HCT116 (cell line): Measurements from ENCODE around the gene TEX48. TPM values are rescaled to one million over a fixed set of nuclear protein-coding genes. Genes with fewer than 3 reads are reported as not detected.

Experiments used
- ATAC-seq: fragments of 200-7000 bp; cut with Tn5 transposase; 2 replicates; pipeline ENCODE4 v1.9.1; 2020; ENCODE audit warnings: mild to moderate bottlenecking, moderate library complexity
- BruUV-seq: library from RNA; stranded (reverse); fragments of 400-500 nt; replicated peaks from 2 replicates; lab custom pipeline; 2021; lab: Mats Ljungman, UMichigan
- CTCF ChIA-PET: fragments of 300-600 bp; sonication (Branson Sonifier 250); formaldehyde crosslinking; loops from one replicate; lab custom pipeline; 2021; ENCODE audit warnings: antibody characterized with exemption; lab: Charles Lee
- POLR2A ChIA-PET: fragments of 300-600, 350-600 bp; sonication (Branson Sonifier 250); formaldehyde crosslinking; loops from one replicate; lab custom pipeline; 2021; ENCODE audit warnings: antibody characterized with exemption; lab: Charles Lee
- RAD21 ChIA-PET, 2 experiments: fragments of 300-600 bp; sonication (Branson Sonifier 250); formaldehyde crosslinking; loops; one replicate each; lab custom pipeline; 2023; ENCODE audit warnings: low total read pairs in 2 of 2; ENCODE audit not compliant: uncharacterized antibody in 2 of 2, unreplicated experiment in 2 of 2, low non-redundant PET in 1 of 2; lab: Charles Lee
- DNase-seq: peaks from one replicate; pipeline ENCODE4 v3.0.0-alpha.2; 2010; ENCODE audit warnings: low read depth, low spot score
- H2AFZ ChIP-seq: fragments of 200-600 bp; shearing (Covaris generic), sonication (generic); 2 replicates; pipeline ENCODE4 v1.6.1; 2017; ENCODE audit warnings: low read depth, mixed run types, mixed read lengths, antibody characterized with exemption, low read length; ENCODE audit not compliant: poor library complexity, severe bottlenecking
- H3K27ac ChIP-seq: 2 replicates; pipeline ENCODE4 v1.5.1; 2012; ENCODE audit warnings: low read depth, low read length
- H3K27me3 ChIP-seq: fragments of 200-600 bp; sonication (generic); 2 replicates; pipeline ENCODE4 v1.6.1; 2016; ENCODE audit warnings: mixed run types, low read length, mixed read lengths; ENCODE audit not compliant: insufficient read depth
- H3K36me3 ChIP-seq, 2 experiments: fragments of 200-500 bp in 1 of 2; fragments of 200-600 bp in 1 of 2; sonication (Bioruptor generic) in 1 of 2; sonication (generic) in 1 of 2; 2 replicates each; pipeline versions ENCODE4 v1.5.1 to v1.6.1; 2014 to 2016; ENCODE audit warnings: low read length in 2 of 2, inconsistent platforms in 1 of 2, mixed read lengths in 1 of 2, mixed run types in 1 of 2; ENCODE audit not compliant: insufficient read depth in 2 of 2, control insufficient read depth in 1 of 2
- H3K4me1 ChIP-seq, 2 experiments: fragments of 200-600 bp in 1 of 2; sonication (generic) in 1 of 2; 2 replicates each; pipeline versions ENCODE4 v1.5.1 to v1.6.1; 2012 to 2017; ENCODE audit warnings: low read length in 2 of 2, inconsistent platforms in 1 of 2, mild to moderate bottlenecking in 1 of 2, mixed read lengths in 1 of 2, mixed run types in 1 of 2, moderate library complexity in 1 of 2; ENCODE audit not compliant: insufficient read depth in 2 of 2, control insufficient read depth in 1 of 2
- H3K4me2 ChIP-seq: fragments of 200-600 bp; sonication (generic); 2 replicates; pipeline ENCODE4 v1.6.1; 2017; ENCODE audit warnings: mixed run types, low read length, mixed read lengths
- H3K4me3 ChIP-seq, 2 experiments: fragments of 200-600 bp in 1 of 2; sonication (generic) in 1 of 2; replicated peaks in 1 of 2; 2 replicates each; pipeline ENCODE4 v1.5.1; 2011 to 2016; ENCODE audit warnings: low read length in 2 of 2, control low read depth in 1 of 2, low read depth in 1 of 2, mild to moderate bottlenecking in 1 of 2, mixed read lengths in 1 of 2, mixed run types in 1 of 2
- H3K79me2 ChIP-seq: fragments of 200-600 bp; sonication (generic); 2 replicates; pipeline ENCODE4 v1.6.1; 2017; ENCODE audit warnings: mild to moderate bottlenecking, mixed run types, low read length, moderate library complexity, mixed read lengths; ENCODE audit not compliant: insufficient read depth
- H3K9ac ChIP-seq: fragments of 200-600 bp; sonication (generic); 2 replicates; pipeline ENCODE4 v1.6.1; 2016; ENCODE audit warnings: low read length, mixed read lengths
- H3K9me2 ChIP-seq: fragments of 200-600 bp; sonication (generic), shearing (Covaris generic); 2 replicates; pipeline ENCODE4 v1.6.1; 2017; ENCODE audit warnings: mixed run types, mild to moderate bottlenecking, moderate library complexity; ENCODE audit not compliant: insufficient read depth
- H3K9me3 ChIP-seq, 2 experiments: fragments of 200-500 bp in 1 of 2; fragments of 200-600 bp in 1 of 2; sonication (Bioruptor generic) in 1 of 2; sonication (generic) in 1 of 2; 2 replicates each; pipeline ENCODE4 v1.6.1; 2014 to 2017; ENCODE audit warnings: low read length in 2 of 2, mixed read lengths in 2 of 2, inconsistent platforms in 1 of 2, low read depth in 1 of 2, mild to moderate bottlenecking in 1 of 2, mixed run types in 1 of 2, moderate library complexity in 1 of 2; ENCODE audit not compliant: control insufficient read depth in 1 of 2, insufficient read depth in 1 of 2
- H4K20me1 ChIP-seq: fragments of 200-600 bp; sonication (generic), shearing (Covaris generic); 2 replicates; pipeline ENCODE4 v1.6.1; 2017; ENCODE audit warnings: mixed run types, mild to moderate bottlenecking, moderate library complexity; ENCODE audit not compliant: insufficient read depth
- CBX3 ChIP-seq: IDR thresholded peaks from 2 replicates; pipeline ENCODE4 v1.6.1; 2012; ENCODE audit warnings: low read depth
- CEBPB ChIP-seq: IDR thresholded peaks from 2 replicates; pipeline ENCODE4 v1.6.1; 2012; ENCODE audit warnings: low read depth
- EGR1 ChIP-seq: IDR thresholded peaks from 2 replicates; pipeline ENCODE4 v1.6.1; 2012; ENCODE audit warnings: low read depth
- ELF1 ChIP-seq: IDR thresholded peaks from 2 replicates; pipeline ENCODE4 v1.6.1; 2012; ENCODE audit warnings: low read depth, borderline replicate concordance
- EZH2 ChIP-seq: fragments of 200-600 bp; sonication (generic); IDR thresholded peaks from 2 replicates; pipeline ENCODE4 v1.6.1; 2017; ENCODE audit warnings: antibody characterized with exemption, mixed run types
- EZH2phosphoT487 ChIP-seq: fragments of 200-600 bp; IDR thresholded peaks from 2 replicates; pipeline ENCODE4 v1.6.1; 2018; ENCODE audit warnings: antibody characterized with exemption, borderline replicate concordance
- FOSL1 ChIP-seq: IDR thresholded peaks from 2 replicates; pipeline ENCODE4 v1.6.1; 2012; ENCODE audit warnings: low read depth
- JUND ChIP-seq: IDR thresholded peaks from 2 replicates; pipeline ENCODE4 v1.6.1; 2012
- POLR2A ChIP-seq: IDR thresholded peaks from 2 replicates; pipeline ENCODE4 v1.7.0; 2011; ENCODE audit warnings: borderline replicate concordance; ENCODE audit not compliant: insufficient read depth, insufficient read length; ENCODE audit errors: extremely low read depth
- POLR2AphosphoS5 ChIP-seq: IDR thresholded peaks from 2 replicates; pipeline ENCODE4 v1.6.1; 2011; ENCODE audit warnings: mild to moderate bottlenecking, low read depth, low read length, moderate library complexity
- SIN3A ChIP-seq: IDR thresholded peaks from 2 replicates; pipeline ENCODE4 v1.6.1; 2012; ENCODE audit warnings: low read depth
- SP1 ChIP-seq: IDR thresholded peaks from 2 replicates; pipeline ENCODE4 v1.6.1; 2012; ENCODE audit warnings: low read depth
- SRF ChIP-seq: IDR thresholded peaks from 2 replicates; pipeline ENCODE4 v1.6.1; 2012; ENCODE audit warnings: low read depth
- TCF7L2 ChIP-seq: IDR thresholded peaks from 2 replicates; pipeline ENCODE4 v1.7.0; 2011; ENCODE audit warnings: borderline replicate concordance, inconsistent platforms; ENCODE audit not compliant: insufficient read depth, insufficient read length; ENCODE audit errors: extremely low read depth
- YY1 ChIP-seq: IDR thresholded peaks from 2 replicates; pipeline ENCODE4 v1.6.1; 2011; ENCODE audit warnings: low read length, low read depth, moderate library complexity, mild to moderate bottlenecking; ENCODE audit not compliant: insufficient replicate concordance; ENCODE audit errors: extremely low read depth
- ZBTB33 ChIP-seq: IDR thresholded peaks from 2 replicates; pipeline ENCODE4 v1.6.1; 2011; ENCODE audit warnings: mild to moderate bottlenecking, low read length, moderate library complexity; ENCODE audit not compliant: insufficient replicate concordance; ENCODE audit errors: extremely low read depth
- ZNF274 ChIP-seq: fragments of 200-500 bp; sonication (Bioruptor generic); IDR thresholded peaks from 2 replicates; pipeline ENCODE4 v1.6.1; 2014; ENCODE audit warnings: mild to moderate bottlenecking, low read depth, low read length, inconsistent platforms
- intact Hi-C: fragments of 100-400 bp; cut with micrococcal nuclease; formaldehyde crosslinking; loops from 2 replicates; pipeline ENCODE4 v1.10.0; 2022
- total RNA-seq: library from RNA; stranded (reverse); gene quantifications from one replicate; pipeline ENCODE4 v1.2.1, GENCODE V29; 2021; ENCODE audit not compliant: unreplicated experiment
- TF ChIP-seq, protein P1 (sequence below), 3 experiments: fragments of 200-600 bp in 1 of 3; sonication (generic) in 1 of 3; IDR thresholded peaks in 2 of 3; conservative IDR thresholded peaks in 1 of 3; 2 replicates each; pipeline ENCODE4 v1.5.1; 2012 to 2017; ENCODE audit warnings: low read depth in 2 of 3, low read length in 2 of 3, antibody characterized with exemption in 1 of 3, borderline replicate concordance in 1 of 3, control low read depth in 1 of 3, mild to moderate bottlenecking in 1 of 3, mixed read lengths in 1 of 3, mixed run types in 1 of 3, moderate library complexity in 1 of 3; ENCODE audit not compliant: insufficient read depth in 1 of 3
- TF ChIP-seq, protein P2 (sequence below): IDR thresholded peaks from 2 replicates; pipeline ENCODE4 v1.6.1; 2012

Gene TEX48
- total RNA-seq, 1 experiment from 2014 or later = not detected

GRCh38 chr9:114691046-114691955, 9.3 kb upstream of the TEX48 start:
- peak; percentile 93 for ATAC-seq
- peak overlapping the region; percentile 7 to 51; a peak in 2 of 4 replicates for H3K4me3 ChIP-seq
- H4K20me1 ChIP-seq = no peaks in the 10 kb centered on the region
- CTCF ChIA-PET = interaction anchor here (0.8 to 2.1 kb wide), 3 partner anchors 9 to 220 kb away, joined by 4 to 9 read pairs (median 5); partner anchors contain the start of gene TEX48
- H3K27me3 ChIP-seq = peaks cover 5% of the 10 kb centered on the region; the same call in 1 of the 2 replicates
- peak overlapping the region; percentile 85 for H3K4me2 ChIP-seq
- H3K9me2 ChIP-seq = no peaks in the 10 kb centered on the region
- peaks cover 16 to 43% of the 10 kb centered on the region in 2 experiments for H3K4me1 ChIP-seq
- H3K9ac ChIP-seq = peak overlapping the region; percentile 28
- POLR2A ChIA-PET = interaction anchor here (1.1 kb wide), 1 partner anchor 52 kb away, joined by 3 read pairs; no protein-coding TSS in a partner anchor
- no TSS peak for BruUV-seq
- peak overlapping the region; percentile 21; the same call in 1 of the 2 replicates for H3K27ac ChIP-seq
- no peaks in the 10 kb centered on the region for H3K36me3 ChIP-seq
- H2AFZ ChIP-seq = no peak overlapping the region
- TF ChIP-seq JUND = peak; percentile 94
- no peak for TF ChIP-seq POLR2A
- TF ChIP-seq CEBPB = peak; percentile 80
- peak; percentile 82 for TF ChIP-seq SRF
- TF ChIP-seq, protein P1, sequence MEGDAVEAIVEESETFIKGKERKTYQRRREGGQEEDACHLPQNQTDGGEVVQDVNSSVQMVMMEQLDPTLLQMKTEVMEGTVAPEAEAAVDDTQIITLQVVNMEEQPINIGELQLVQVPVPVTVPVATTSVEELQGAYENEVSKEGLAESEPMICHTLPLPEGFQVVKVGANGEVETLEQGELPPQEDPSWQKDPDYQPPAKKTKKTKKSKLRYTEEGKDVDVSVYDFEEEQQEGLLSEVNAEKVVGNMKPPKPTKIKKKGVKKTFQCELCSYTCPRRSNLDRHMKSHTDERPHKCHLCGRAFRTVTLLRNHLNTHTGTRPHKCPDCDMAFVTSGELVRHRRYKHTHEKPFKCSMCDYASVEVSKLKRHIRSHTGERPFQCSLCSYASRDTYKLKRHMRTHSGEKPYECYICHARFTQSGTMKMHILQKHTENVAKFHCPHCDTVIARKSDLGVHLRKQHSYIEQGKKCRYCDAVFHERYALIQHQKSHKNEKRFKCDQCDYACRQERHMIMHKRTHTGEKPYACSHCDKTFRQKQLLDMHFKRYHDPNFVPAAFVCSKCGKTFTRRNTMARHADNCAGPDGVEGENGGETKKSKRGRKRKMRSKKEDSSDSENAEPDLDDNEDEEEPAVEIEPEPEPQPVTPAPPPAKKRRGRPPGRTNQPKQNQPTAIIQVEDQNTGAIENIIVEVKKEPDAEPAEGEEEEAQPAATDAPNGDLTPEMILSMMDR (IDR thresholded peaks at IDR 0.05 in 2 of 3, conservative IDR thresholded peaks at IDR 0.05 in 1 of 3; ENCODE audit: borderline replicate concordance in 1 of 3, insufficient read depth in 1 of 3, low read depth in 2 of 3, low read length in 2 of 3) = no peak
- TF ChIP-seq, protein P2, sequence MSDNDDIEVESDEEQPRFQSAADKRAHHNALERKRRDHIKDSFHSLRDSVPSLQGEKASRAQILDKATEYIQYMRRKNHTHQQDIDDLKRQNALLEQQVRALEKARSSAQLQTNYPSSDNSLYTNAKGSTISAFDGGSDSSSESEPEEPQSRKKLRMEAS = peak; percentile 48
- TF ChIP-seq ZBTB33 = peak; percentile 59
- peak; percentile 58; the same call in 1 of the 2 replicates for TF ChIP-seq POLR2AphosphoS5
- peak; percentile 94 for TF ChIP-seq SP1
- no peak for TF ChIP-seq ELF1
- no peak for TF ChIP-seq EZH2
- peak; percentile 99 for TF ChIP-seq FOSL1
- TF ChIP-seq YY1 = no peak
- peak; percentile 97 for TF ChIP-seq CBX3
- peak; percentile 23; the same call in 1 of the 2 replicates for TF ChIP-seq EGR1
- TF ChIP-seq ZNF274 = no peak
- no peak for TF ChIP-seq TCF7L2
- peak; percentile 83 for TF ChIP-seq SIN3A
- no peak for TF ChIP-seq EZH2phosphoT487
- TF ChIP-seq, all 23 proteins: peak for 11
- no peaks in the 10 kb centered on the region for H3K9me3 ChIP-seq
- peak; percentile 85 for DNase-seq
- H3K79me2 ChIP-seq = no peaks in the 10 kb centered on the region
- intact Hi-C loops = no loop called here
- RAD21 ChIA-PET = interaction anchor here in 1 of 2 experiments (0.6 kb wide), 1 partner anchor 9 kb away, joined by 3 read pairs; the partner anchor contains the start of gene TEX48
